ENCODE measurements around the gene GUCA2A.

GUCA2A gene

GRCh38 chr1:42128964-42129363 lies 35.6 kb downstream of the GUCA2A start:
- no peak for DNase-seq

GRCh38 chr1:42128499-42128898 lies 36.0 kb downstream of the GUCA2A start:
- no peak for DNase-seq

GRCh38 chr1:42127767-42128166 lies 36.8 kb downstream of the GUCA2A start:
- no peak for DNase-seq

GRCh38 chr1:42125552-42125951 lies 39.0 kb downstream of the GUCA2A start:
- DNase-seq, result no peak

- DNase-seq, result no peak
Observed at GRCh38 chr1:42122408-42122807, 42.1 kb downstream of the GUCA2A start.

GRCh38 chr1:42118125-42118524 lies 46.4 kb downstream of the GUCA2A start:
- no peak for DNase-seq

GRCh38 chr1:42117214-42117613 lies 47.3 kb downstream of the GUCA2A start:
- no peak for DNase-seq

- no peak for DNase-seq
Observed at GRCh38 chr1:42114229-42114628, 50.3 kb downstream of the GUCA2A start.

Measured in NCI-H1092 (cell line).